Smooth muscle cell (in vitro differentiated cells): Measurements from ENCODE around the gene MAP3K10. TPM values are rescaled to one million over a fixed set of nuclear protein-coding genes. Genes with fewer than 3 reads are reported as not detected.
A peak's percentile ranks its signal among the peaks of the same experiment; 100 is the strongest.
"Not testable (repeated sequence)": the region's sequence is repeated elsewhere in the genome, so short reads cannot be mapped to it uniquely, and the experiment has no call there.

Source experiments
- DNase-seq: peaks from one replicate; lab custom pipeline; 2025; ENCODE audit not compliant: unreplicated experiment; lab: John Stamatoyannopoulos, UW
- H2AFZ ChIP-seq: fragments of 200-600 bp; sonication (generic); 2 replicates; pipeline ENCODE4 v1.6.0; 2016; ENCODE audit warnings: antibody characterized with exemption, low read depth, mild to moderate bottlenecking
- H3F3A ChIP-seq: fragments of 200-600 bp; sonication (generic); 2 replicates; pipeline ENCODE4 v1.6.0; 2017; ENCODE audit warnings: antibody characterized with exemption, low read depth
- H3K27ac ChIP-seq: fragments of 200-600 bp; sonication (generic); 2 replicates; pipeline ENCODE4 v1.5.1; 2016; ENCODE audit warnings: low read depth, mild to moderate bottlenecking
- H3K27me3 ChIP-seq: fragments of 200-600 bp; sonication (generic); 2 replicates; pipeline ENCODE4 v1.6.1; 2016; ENCODE audit warnings: low read depth, mild to moderate bottlenecking
- H3K36me3 ChIP-seq: fragments of 200-600 bp; sonication (generic); 2 replicates; pipeline ENCODE4 v1.5.1; 2016; ENCODE audit warnings: low read depth
- H3K4me1 ChIP-seq: fragments of 200-600 bp; sonication (generic); 2 replicates; pipeline ENCODE4 v1.5.1; 2016; ENCODE audit warnings: low read depth
- H3K4me2 ChIP-seq: fragments of 200-600 bp; sonication (generic); 2 replicates; pipeline ENCODE4 v1.6.0; 2016; ENCODE audit warnings: mild to moderate bottlenecking
- H3K4me3 ChIP-seq: fragments of 200-600 bp; sonication (generic); 2 replicates; pipeline ENCODE4 v1.5.1; 2016; ENCODE audit warnings: mild to moderate bottlenecking
- H3K79me2 ChIP-seq: fragments of 200-600 bp; sonication (generic); 2 replicates; pipeline ENCODE4 v1.6.0; 2016; ENCODE audit warnings: low read depth, mild to moderate bottlenecking
- H3K9ac ChIP-seq: fragments of 200-600 bp; sonication (generic); 2 replicates; pipeline ENCODE4 v1.6.0; 2016; ENCODE audit warnings: low read depth
- H3K9me3 ChIP-seq: fragments of 200-600 bp; sonication (generic); replicated peaks from 2 replicates; pipeline ENCODE4 v1.5.1; 2016; ENCODE audit warnings: low read depth
- H4K20me1 ChIP-seq: fragments of 200-600 bp; sonication (generic); 2 replicates; pipeline ENCODE4 v1.6.0; 2016; ENCODE audit warnings: low read depth
- CTCF ChIP-seq: fragments of 200-600 bp; sonication (generic); IDR thresholded peaks from 2 replicates; pipeline ENCODE4 v1.5.1; 2017; ENCODE audit warnings: borderline replicate concordance, mild to moderate bottlenecking, antibody characterized with exemption; ENCODE audit not compliant: insufficient read depth, poor library complexity, severe bottlenecking
- WGBS: methylation state at CpG from one replicate; pipeline ENCODE4 v1.1.7; 2016; ENCODE audit warnings: low lambda C conversion rate; 5-methylcytosine and 5-hydroxymethylcytosine counted together
- polyA plus RNA-seq: library from polyadenylated mRNA; unstranded; fragments of >200 nt; fragmentation: Nextera tagmentation; extraction: Ambion mirVana; gene quantifications from 2 replicates; pipeline ENCODE4 v1.2.1, GENCODE V29; 2016
- total RNA-seq: library from RNA; depleted of rRNA; stranded (reverse); fragments of >200 nt; gene quantifications from 2 replicates; pipeline ENCODE4 v1.2.3, GENCODE V29; 2014

MAP3K10 gene
- total and polyA plus RNA-seq, 2 experiments from 2014 or later = 4.4 to 7.8 TPM

GRCh38 chr19:40216777-40217026 is 25.5 kb downstream of the MAP3K10 start:
- no peak overlapping the region for H3K9ac ChIP-seq
- DNase-seq = no peak
- H4K20me1 ChIP-seq = no peaks in the 10 kb centered on the region
- no peaks in the 10 kb centered on the region for H3K4me1 ChIP-seq
- H3K27ac ChIP-seq = no peak overlapping the region
- H3F3A ChIP-seq = peaks cover 3% of the 10 kb centered on the region
- 39% methylated on average over 7 of the region's 9 CpGs for WGBS
- TF ChIP-seq CTCF = no peak
- H3K79me2 ChIP-seq = no peaks in the 10 kb centered on the region
- H2AFZ ChIP-seq = no peak overlapping the region
- H3K4me3 ChIP-seq = no peak overlapping the region
- H3K27me3 ChIP-seq = peaks cover 37% of the 10 kb centered on the region
- no peaks in the 10 kb centered on the region for H3K9me3 ChIP-seq
- no peaks in the 10 kb centered on the region for H3K36me3 ChIP-seq
- H3K4me2 ChIP-seq = no peak overlapping the region

- H3K9ac ChIP-seq = no peak overlapping the region
- no peaks in the 10 kb centered on the region for H4K20me1 ChIP-seq
- H3K4me2 ChIP-seq = no peak overlapping the region
- WGBS = 12% methylated on average over 46 of the region's 54 CpGs
- H3K27ac ChIP-seq = no peak overlapping the region
- H3K79me2 ChIP-seq = no peaks in the 10 kb centered on the region
- no peaks in the 10 kb centered on the region for H3K4me1 ChIP-seq
- H3F3A ChIP-seq = peaks cover 3% of the 10 kb centered on the region
- no peaks in the 10 kb centered on the region for H3K9me3 ChIP-seq
- no peak overlapping the region for H3K4me3 ChIP-seq
- peaks cover 37% of the 10 kb centered on the region for H3K27me3 ChIP-seq
- no peak overlapping the region for H2AFZ ChIP-seq
- DNase-seq = no peak
- TF ChIP-seq CTCF = peak; percentile 12
- no peaks in the 10 kb centered on the region for H3K36me3 ChIP-seq
Measured at GRCh38 chr19:40217027-40217810, 26.0 kb downstream of the MAP3K10 start.

GRCh38 chr19:40217934-40218890 is 27.0 kb downstream of the MAP3K10 start, which contains the start of gene TTC9B:
Gene TTC9B (minus strand): TSS chr19:40218384. CDS start chr19:40218381, 3 bp downstream.
- Histone ChIP-seq H3K4me2 (peak within 1 kb of the TSS; percentile 31), H3K27ac (no peak within 1 kb of the TSS), H3K9ac (no peak within 1 kb of the TSS), H3K9me3 (no peaks in the 10 kb centered on the region), H3K36me3 (no peaks in the 10 kb centered on the region), H4K20me1 (no peaks in the 10 kb centered on the region), H3K79me2 (no peaks in the 10 kb centered on the region), H2AFZ (no peak within 1 kb of the TSS), H3K4me1 (no peaks in the 10 kb centered on the region), H3F3A (peaks cover 3% of the 10 kb centered on the region), H3K4me3 (no peak within 1 kb of the TSS), H3K27me3 (peaks cover 37% of the 10 kb centered on the region)
- no peak for TF ChIP-seq CTCF
- 20% methylated on average over 27 of the region's 75 CpGs for WGBS
- no peak for DNase-seq

- not testable (repeated sequence) for H3K27ac ChIP-seq, H3K4me3 ChIP-seq, H3K79me2 ChIP-seq, H3K9me3 ChIP-seq, H2AFZ ChIP-seq, DNase-seq, H3K4me1 ChIP-seq, H3F3A ChIP-seq, H3K9ac ChIP-seq, H4K20me1 ChIP-seq, H3K36me3 ChIP-seq, H3K4me2 ChIP-seq
- 87% methylated on average over 4 of the region's 4 CpGs for WGBS
- H3K27me3 ChIP-seq = peaks cover 43% of the 10 kb centered on the region
Measured at GRCh38 chr19:40219029-40219428, 27.8 kb downstream of the MAP3K10 start.
